WTC11 (cell line): ENCODE results near the gene MC2R. TPM values are rescaled to one million over a fixed set of nuclear protein-coding genes. Genes with fewer than 3 reads are reported as not detected.

Source experiments
- ATAC-seq: fragments of 200-7000 bp; cut with Tn5 transposase; 2 replicates; pipeline ENCODE4 v1.10.0; 2021; ENCODE audit warnings: mild to moderate bottlenecking, moderate library complexity
- CTCF ChIA-PET: fragments of 300-600 bp; sonication (Branson Sonifier 250); formaldehyde crosslinking; loops from one replicate; lab custom pipeline; 2021; ENCODE audit warnings: antibody characterized with exemption; lab: Charles Lee
- POLR2A ChIA-PET: fragments of 350-600 bp; sonication (Branson Sonifier 250); formaldehyde crosslinking; loops from one replicate; lab custom pipeline; 2021; ENCODE audit warnings: antibody characterized with exemption; lab: Charles Lee
- DNase-seq: peaks from one replicate; pipeline ENCODE4 v3.0.0; 2021; ENCODE audit warnings: low spot score
- H3K27ac Mint-ChIP-seq: 2 replicates; pipeline ENCODE4 v1.8.0; 2021; ENCODE audit warnings: mixed read lengths
- H3K27me3 Mint-ChIP-seq: 2 replicates; pipeline ENCODE4 v1.8.0; 2021; ENCODE audit warnings: low read depth, mild to moderate bottlenecking, moderate library complexity, mixed read lengths
- H3K36me3 Mint-ChIP-seq: 2 replicates; pipeline ENCODE4 v1.8.0; 2021; ENCODE audit warnings: mixed read lengths
- H3K4me1 Mint-ChIP-seq: 2 replicates; pipeline ENCODE4 v1.8.0; 2022; ENCODE audit warnings: mixed read lengths
- H3K4me3 Mint-ChIP-seq: 2 replicates; pipeline ENCODE4 v1.8.0; 2021; ENCODE audit warnings: mild to moderate bottlenecking, moderate library complexity, mixed read lengths
- H3K9me3 Mint-ChIP-seq: 2 replicates; pipeline ENCODE4 v1.8.0; 2021; ENCODE audit warnings: mixed read lengths
- AR ChIP-seq: fragments of 250-450 bp; sonication (Bioruptor Pico); IDR thresholded peaks from 2 replicates; pipeline ENCODE4 v1.9.0; 2021; ENCODE audit warnings: mild to moderate bottlenecking
- ARID4B ChIP-seq: sonication (generic); formaldehyde crosslinking; IDR thresholded peaks from 2 replicates; pipeline ENCODE4 v1.8.0; 2023; ENCODE audit warnings: missing genetic modification reagents, mild to moderate bottlenecking, borderline replicate concordance
- CREM ChIP-seq: sonication (generic); formaldehyde crosslinking; IDR thresholded peaks from 2 replicates; pipeline ENCODE4 v1.8.1; 2022; ENCODE audit warnings: mild to moderate bottlenecking, missing genetic modification reagents, moderate library complexity
- E2F1 ChIP-seq: sonication (generic); formaldehyde crosslinking; IDR thresholded peaks from 2 replicates; pipeline ENCODE4 v1.8.0; 2022; ENCODE audit warnings: mild to moderate bottlenecking, missing genetic modification reagents
- EMX1 ChIP-seq: fragments of 250-450 bp; sonication (Bioruptor Pico); IDR thresholded peaks from 2 replicates; pipeline ENCODE4 v1.8.0; 2021; ENCODE audit warnings: mild to moderate bottlenecking
- ESRRA ChIP-seq: sonication (generic); formaldehyde crosslinking; IDR thresholded peaks from 2 replicates; pipeline ENCODE4 v1.8.1; 2022; ENCODE audit warnings: mild to moderate bottlenecking, missing genetic modification reagents, borderline replicate concordance
- OVOL2 ChIP-seq: fragments of 250-450 bp; sonication (Bioruptor Pico); IDR thresholded peaks from 2 replicates; pipeline ENCODE4 v1.9.0; 2021; ENCODE audit warnings: mild to moderate bottlenecking, borderline replicate concordance
- PRRX2 ChIP-seq: fragments of 250-450 bp; sonication (Bioruptor Pico); IDR thresholded peaks from 2 replicates; pipeline ENCODE4 v1.8.0; 2021; ENCODE audit warnings: mild to moderate bottlenecking
- RORB ChIP-seq: fragments of 250-450 bp; sonication (Bioruptor Pico); IDR thresholded peaks from 2 replicates; pipeline ENCODE4 v1.9.0; 2021; ENCODE audit warnings: mild to moderate bottlenecking
- SMAD3 ChIP-seq: sonication (generic); formaldehyde crosslinking; IDR thresholded peaks from 2 replicates; pipeline ENCODE4 v1.8.0; 2022; ENCODE audit warnings: missing genetic modification reagents, mild to moderate bottlenecking, borderline replicate concordance
- SMAD4 ChIP-seq: sonication (generic); formaldehyde crosslinking; IDR thresholded peaks from 2 replicates; pipeline ENCODE4 v1.8.0; 2022; ENCODE audit warnings: mild to moderate bottlenecking, missing genetic modification reagents
- SP1 ChIP-seq: sonication (generic); formaldehyde crosslinking; conservative IDR thresholded peaks from 2 replicates; pipeline ENCODE4 v1.8.1; 2022; ENCODE audit warnings: missing genetic modification reagents
- USF2 ChIP-seq: sonication (generic); formaldehyde crosslinking; IDR thresholded peaks from 2 replicates; pipeline ENCODE4 v1.8.1; 2023; ENCODE audit warnings: mild to moderate bottlenecking, missing genetic modification reagents, moderate library complexity
- ZNF121 ChIP-seq: sonication (generic); formaldehyde crosslinking; IDR thresholded peaks from 2 replicates; pipeline ENCODE4 v1.8.0; 2023; ENCODE audit warnings: missing genetic modification reagents
- ZNF317 ChIP-seq: sonication (generic); formaldehyde crosslinking; IDR thresholded peaks from 2 replicates; pipeline ENCODE4 v1.8.1; 2023; ENCODE audit warnings: low read depth, mild to moderate bottlenecking, moderate library complexity, missing genetic modification reagents, borderline replicate concordance
- total RNA-seq: library from RNA; stranded (reverse); gene quantifications from 3 replicates; pipeline ENCODE4 v1.2.3, GENCODE V29; 2021

The MC2R gene
- total RNA-seq, 1 experiment from 2014 or later, result not detected

GRCh38 chr18:13914170-13914569, 1.2 kb downstream of the MC2R start (continued):
- TF ChIP-seq ARID4B, result no peak
- no peak for TF ChIP-seq ESRRA (CRISPR knock-in tag)
- no peak for TF ChIP-seq EMX1 (CRISPR knock-in tag)

- no peaks in the 10 kb centered on the region for H3K27me3 Mint-ChIP-seq
- CTCF ChIA-PET, result interaction anchor here (1.6 kb wide), 1 partner anchor 89 kb away, joined by 3 read pairs; the partner anchor contains the start of gene MC5R
Measured at GRCh38 chr18:13913205-13913604, 2.1 kb downstream of the MC2R start.

GRCh38 chr18:13912601-13913000, 2.7 kb downstream of the MC2R start:
- H3K4me1 Mint-ChIP-seq, result no peaks in the 10 kb centered on the region
- DNase-seq, result no peak
- H3K27me3 Mint-ChIP-seq, result no peaks in the 10 kb centered on the region
- ChIA-PET CTCF (interaction anchor here (1.6 kb wide), 1 partner anchor 88 kb away, joined by 3 read pairs; the partner anchor contains the start of gene MC5R), POLR2A (no interaction called here)
- TF ChIP-seq OVOL2 (no peak), ZNF317 (CRISPR knock-in tag) (no peak), AR (no peak), SP1 (CRISPR knock-in tag) (no peak), USF2 (CRISPR knock-in tag) (no peak), PRRX2 (CRISPR knock-in tag) (no peak), ZNF121 (CRISPR knock-in tag) (no peak), SMAD4 (CRISPR knock-in tag) (no peak), SMAD3 (CRISPR knock-in tag) (no peak)
- H3K9me3 Mint-ChIP-seq, result no peaks in the 10 kb centered on the region
- no peaks in the 10 kb centered on the region for H3K36me3 Mint-ChIP-seq
- no peak overlapping the region for H3K27ac Mint-ChIP-seq
- no peak overlapping the region for H3K4me3 Mint-ChIP-seq
- no peak for ATAC-seq

More at GRCh38 chr18:13913205-13913604, 2.1 kb downstream of the MC2R start:
- no peak overlapping the region for H3K27ac Mint-ChIP-seq
- no peaks in the 10 kb centered on the region for H3K9me3 Mint-ChIP-seq
- no peaks in the 10 kb centered on the region for H3K36me3 Mint-ChIP-seq
- ATAC-seq (no peak), DNase-seq (no peak)
- TF ChIP-seq CREM (CRISPR knock-in tag) (no peak), RORB (CRISPR knock-in tag) (no peak)
- H3K4me1 Mint-ChIP-seq, result no peaks in the 10 kb centered on the region
- H3K4me3 Mint-ChIP-seq, result no peak overlapping the region
- POLR2A ChIA-PET, result no interaction called here

GRCh38 chr18:13910986-13911385, 4.3 kb downstream of the MC2R start:
- ChIA-PET POLR2A (no interaction called here), CTCF (interaction anchor here (1.6 to 2.6 kb wide), 2 partner anchors 16 to 87 kb away, joined by 4 to 9 read pairs; partner anchors contain the start of gene MC5R)
- H3K27me3 Mint-ChIP-seq, result no peaks in the 10 kb centered on the region
- no peak for TF ChIP-seq E2F1 (CRISPR knock-in tag)
- TF ChIP-seq, all 79 proteins: peak for 0
- no peak overlapping the region for H3K4me3 Mint-ChIP-seq
- H3K27ac Mint-ChIP-seq, result no peak overlapping the region
- ATAC-seq, result no peak
- H3K4me1 Mint-ChIP-seq, result no peaks in the 10 kb centered on the region
- no peak for DNase-seq
- no peaks in the 10 kb centered on the region for H3K36me3 Mint-ChIP-seq
- H3K9me3 Mint-ChIP-seq, result no peaks in the 10 kb centered on the region
